Kidney (tissue), 14 donors: ENCODE results near the gene AFDN. TPM values are rescaled to one million over a fixed set of nuclear protein-coding genes. Genes with fewer than 3 reads are reported as not detected.

Experiments used
- DNase-seq, 5 donors: peaks; one replicate each; pipeline ENCODE4 v3.0.0-alpha.2; 2013 to 2020
- FAIRE-seq: peaks from 2 replicates; lab custom pipeline; 2012; peaks lifted over from hg19 to GRCh38; lab: Jason Lieb, UNC
- H3K27ac ChIP-seq, 2 donors: one replicate each; pipeline ENCODE4 v1.7.0; 2013; ENCODE audit warnings: low read depth in 2 of 2, low read length in 2 of 2, inconsistent platforms in 1 of 2
- H3K27me3 ChIP-seq: one replicate; pipeline ENCODE4 v1.7.1; 2013; ENCODE audit warnings: low read length, inconsistent platforms; ENCODE audit not compliant: control insufficient read depth, insufficient read depth
- H3K36me3 ChIP-seq, 3 donors: one replicate each; pipeline versions ENCODE4 v1.7.0 to v1.7.1; 2013; ENCODE audit warnings: low read length in 3 of 3, control low read depth in 1 of 3, inconsistent platforms in 1 of 3; ENCODE audit not compliant: insufficient read depth in 3 of 3, control insufficient read depth in 2 of 3
- H3K4me1 ChIP-seq, 3 donors: one replicate each; pipeline versions ENCODE4 v1.7.0 to v1.7.1; 2013; ENCODE audit warnings: low read length in 3 of 3, inconsistent platforms in 1 of 3, low read depth in 1 of 3; ENCODE audit not compliant: control insufficient read depth in 2 of 3, insufficient read depth in 2 of 3
- H3K4me3 ChIP-seq, 3 donors: one replicate each; pipeline versions ENCODE4 v1.7.0 to v1.8.1; 2013; ENCODE audit warnings: low read length in 3 of 3, control low read depth in 1 of 3, inconsistent platforms in 1 of 3
- H3K9ac ChIP-seq, 3 donors: one replicate each; pipeline versions ENCODE4 v1.7.0 to v1.7.1; 2013; ENCODE audit warnings: low read length in 3 of 3, control low read depth in 1 of 3, inconsistent platforms in 1 of 3
- H3K9me3 ChIP-seq, 3 donors: one replicate each; pipeline versions ENCODE4 v1.7.0 to v1.7.1; 2013; ENCODE audit warnings: low read length in 3 of 3, control low read depth in 1 of 3, inconsistent platforms in 1 of 3; ENCODE audit not compliant: control insufficient read depth in 2 of 3, insufficient read depth in 1 of 3
- intact Hi-C: fragments of 100-400 bp; cut with DNase I; formaldehyde crosslinking; loops from one replicate; pipeline ENCODE4 v1.11.1; 2022
- polyA plus RNA-seq: library from polyadenylated mRNA; stranded (reverse); fragments of 350-450 nt; fragmentation: Illumina TruSeq; extraction: RNeasy Lipid Tissue Mini Kit (QIAGEN cat#74804); gene quantifications from one replicate; pipeline ENCODE4 v1.2.3, GENCODE V29; 2014; ENCODE audit warnings: low read depth, low replicate concordance; ENCODE audit not compliant: insufficient read depth
- total RNA-seq: library from RNA; stranded (reverse); fragmentation: NEBNext Ultra II Directional; extraction: Animal tissue kit (Norgen Biotek cat#: 25700); gene quantifications from one replicate; pipeline ENCODE4 v1.2.1, GENCODE V29; 2021
- TF ChIP-seq, protein P1 (sequence below): IDR thresholded peaks from 3 replicates; pipeline ENCODE4 v1.5.1; 2012; ENCODE audit warnings: mild to moderate bottlenecking, moderate library complexity, borderline replicate concordance; ENCODE audit not compliant: insufficient read depth; ENCODE audit errors: extremely low read depth
- donor health status: control.
- donor health status: control.
- donor health status: control.
- donor health status: control.
- donor health status: control.
- donor health status: DM: yes; HTN: yes; CAD: no.
- donor health status: Normal renal cell carcinoma (clear cell type).

The AFDN gene
- total and polyA plus RNA-seq, 2 donors from 2014 or later = 21.5 to 175 TPM

DNA sequence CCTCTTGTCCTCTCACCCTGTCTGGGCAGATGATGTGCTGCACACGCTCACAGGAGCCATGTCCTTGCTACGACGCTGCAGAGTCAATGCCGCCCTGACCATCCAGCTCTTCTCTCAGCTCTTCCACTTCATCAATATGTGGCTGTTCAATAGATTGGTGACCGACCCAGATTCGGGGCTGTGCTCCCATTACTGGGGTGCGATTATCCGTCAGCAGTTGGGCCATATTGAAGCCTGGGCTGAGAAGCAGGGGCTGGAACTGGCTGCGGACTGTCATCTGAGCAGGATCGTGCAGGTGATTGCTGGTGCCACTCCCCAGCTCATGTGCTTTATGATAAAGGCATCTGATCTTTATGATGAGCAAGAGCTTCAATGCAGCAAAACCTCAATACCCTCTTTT, 88.4 kb downstream of the AFDN start:
- no peak for DNase-seq
- no peaks in the 10 kb centered on the region for H3K27me3 ChIP-seq
- no peak overlapping the region for H3K9ac ChIP-seq
- peaks cover 20 to 60% (median 42%) of the 10 kb centered on the region in 3 donors for H3K36me3 ChIP-seq
- H3K4me1 ChIP-seq = no peaks in the 10 kb centered on the region
- H3K9me3 ChIP-seq = no peaks in the 10 kb centered on the region
- TF ChIP-seq, protein P1, sequence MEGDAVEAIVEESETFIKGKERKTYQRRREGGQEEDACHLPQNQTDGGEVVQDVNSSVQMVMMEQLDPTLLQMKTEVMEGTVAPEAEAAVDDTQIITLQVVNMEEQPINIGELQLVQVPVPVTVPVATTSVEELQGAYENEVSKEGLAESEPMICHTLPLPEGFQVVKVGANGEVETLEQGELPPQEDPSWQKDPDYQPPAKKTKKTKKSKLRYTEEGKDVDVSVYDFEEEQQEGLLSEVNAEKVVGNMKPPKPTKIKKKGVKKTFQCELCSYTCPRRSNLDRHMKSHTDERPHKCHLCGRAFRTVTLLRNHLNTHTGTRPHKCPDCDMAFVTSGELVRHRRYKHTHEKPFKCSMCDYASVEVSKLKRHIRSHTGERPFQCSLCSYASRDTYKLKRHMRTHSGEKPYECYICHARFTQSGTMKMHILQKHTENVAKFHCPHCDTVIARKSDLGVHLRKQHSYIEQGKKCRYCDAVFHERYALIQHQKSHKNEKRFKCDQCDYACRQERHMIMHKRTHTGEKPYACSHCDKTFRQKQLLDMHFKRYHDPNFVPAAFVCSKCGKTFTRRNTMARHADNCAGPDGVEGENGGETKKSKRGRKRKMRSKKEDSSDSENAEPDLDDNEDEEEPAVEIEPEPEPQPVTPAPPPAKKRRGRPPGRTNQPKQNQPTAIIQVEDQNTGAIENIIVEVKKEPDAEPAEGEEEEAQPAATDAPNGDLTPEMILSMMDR = no peak
- intact Hi-C loops = no loop called here
- no peak overlapping the region for H3K27ac ChIP-seq
- no peak for FAIRE-seq
- no peak overlapping the region for H3K4me3 ChIP-seq

DNA sequence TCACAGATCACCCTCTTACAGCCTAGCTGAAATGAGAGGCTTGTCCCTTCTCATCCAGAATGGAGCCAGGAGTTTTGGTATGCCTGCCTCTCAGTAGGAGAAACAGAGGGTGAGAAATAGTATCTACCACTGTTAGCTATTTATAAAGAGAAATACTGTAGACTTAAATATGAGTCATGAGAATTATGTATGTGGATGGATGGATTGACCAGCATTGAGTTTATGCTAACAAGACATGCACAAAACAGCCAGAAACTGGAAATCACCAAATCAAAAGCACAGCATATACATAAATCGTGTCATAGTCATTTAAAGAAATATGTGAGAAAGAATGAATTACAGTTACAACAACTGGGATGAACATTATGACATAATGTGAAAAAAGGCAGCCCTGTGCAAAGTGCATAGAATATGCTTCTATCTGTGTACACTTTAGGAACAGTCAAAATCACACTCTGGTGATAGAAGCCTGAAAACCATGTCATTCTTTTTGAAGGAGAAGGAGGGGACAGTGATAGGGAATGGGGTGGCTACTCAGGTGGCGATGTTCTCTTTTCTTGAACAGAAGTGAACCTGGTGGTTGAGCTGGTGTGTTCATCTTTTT, 90.9 kb downstream of the AFDN start:
- H3K9me3 ChIP-seq = no peaks in the 10 kb centered on the region
- H3K27me3 ChIP-seq = no peaks in the 10 kb centered on the region
- TF ChIP-seq, protein P1 = no peak
- H3K4me3 ChIP-seq = no peak overlapping the region
- H3K9ac ChIP-seq = no peak overlapping the region
- intact Hi-C loops = no loop called here
- FAIRE-seq (no peak), DNase-seq (no peak)
- H3K4me1 ChIP-seq = no peaks in the 10 kb centered on the region
- no peak overlapping the region for H3K27ac ChIP-seq
- H3K36me3 ChIP-seq = peaks cover 21 to 74% (median 52%) of the 10 kb centered on the region in 3 donors

DNA sequence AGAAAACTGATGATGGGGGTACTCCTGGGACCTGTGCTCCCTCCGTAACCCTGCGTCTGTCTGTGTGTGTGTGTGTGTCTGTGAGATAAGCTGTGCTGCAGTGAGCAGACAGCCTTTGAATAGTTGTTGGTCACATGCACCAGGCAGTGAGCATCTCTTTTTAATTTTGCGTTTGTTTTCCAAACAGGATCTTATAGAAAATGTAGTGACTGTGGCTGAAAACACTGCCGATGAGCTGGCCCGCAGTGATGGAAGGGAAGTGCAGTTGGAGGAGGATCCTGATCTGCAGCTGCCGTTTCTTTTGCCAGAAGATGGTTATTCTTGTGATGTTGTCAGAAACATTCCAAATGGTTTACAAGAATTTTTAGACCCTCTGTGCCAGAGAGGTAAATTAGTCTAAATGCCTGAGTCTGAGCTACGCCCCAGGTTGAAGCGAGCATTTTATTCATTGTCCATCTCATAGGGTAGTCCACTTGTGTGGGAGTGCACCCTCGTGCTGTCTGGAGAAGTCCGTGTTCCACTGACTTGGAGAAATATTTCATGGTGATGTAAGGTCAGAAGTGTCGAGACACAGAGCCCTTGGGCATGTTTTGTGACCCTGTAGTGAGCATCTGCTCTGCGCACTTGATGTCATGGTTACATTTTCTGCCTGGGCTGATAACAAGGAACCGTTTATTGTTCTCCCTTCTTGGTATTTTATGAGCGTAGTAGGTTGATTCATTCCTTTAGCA, 92.0 kb downstream of the AFDN start:
- no peaks in the 10 kb centered on the region for H3K27me3 ChIP-seq
- H3K9ac ChIP-seq = no peak overlapping the region
- H3K36me3 ChIP-seq = peaks cover 22 to 73% (median 52%) of the 10 kb centered on the region in 3 donors
- TF ChIP-seq, protein P1 = no peak
- DNase-seq = no peak
- no peak overlapping the region for H3K27ac ChIP-seq
- no peak for FAIRE-seq
- no peak overlapping the region for H3K4me3 ChIP-seq
- H3K9me3 ChIP-seq = no peaks in the 10 kb centered on the region
- intact Hi-C loops = no loop called here
- H3K4me1 ChIP-seq = no peaks in the 10 kb centered on the region
